HG02970 (cell line): ENCODE measurements around the gene TBCE.
A peak's percentile ranks its signal among the peaks of the same experiment; 100 is the strongest.

Source experiments
- ATAC-seq: cut with Tn5 transposase; IDR thresholded peaks from one replicate; pipeline ENCODE4 v1.9.1; 2021; ENCODE audit warnings: mild to moderate bottlenecking, moderate library complexity, moderate number of reproducible peaks; ENCODE audit not compliant: unreplicated experiment, low FRiP score

The TBCE gene

GRCh38 chr1:235367000-235367908 is at the start of gene TBCE:
TBCE (plus strand) TSS chr1:235367427; CDS start chr1:235380050, 12,623 bp downstream.
- peak; percentile 100 for ATAC-seq

GRCh38 chr1:235319255-235319654 is 48.0 kb upstream of the TBCE start:
- ATAC-seq: no peak

- no peak for ATAC-seq
Measured at GRCh38 chr1:235320521-235321179, 46.6 kb upstream of the TBCE start.

GRCh38 chr1:235324296-235324695 is 42.9 kb upstream of the TBCE start:
- ATAC-seq: no peak

- no peak for ATAC-seq
Measured at GRCh38 chr1:235325139-235325538, 42.1 kb upstream of the TBCE start.

GRCh38 chr1:235325854-235326253 is 41.4 kb upstream of the TBCE start:
- ATAC-seq: no peak

GRCh38 chr1:235326719-235327558 is 40.3 kb upstream of the TBCE start:
- peak; percentile 18 for ATAC-seq

- no peak for ATAC-seq
Measured at GRCh38 chr1:235327559-235328270, 39.5 kb upstream of the TBCE start, which contains the start of gene ARID4B. ARID4B (minus strand) TSS chr1:235328179; CDS start chr1:235326919, 1,260 bp downstream.

GRCh38 chr1:235328271-235329138 is 38.7 kb upstream of the TBCE start, which contains the start of gene GGPS1:
GGPS1 (plus strand) TSS chr1:235328570; CDS start chr1:235335265, 6,695 bp downstream.
- ATAC-seq: peak; percentile 73

- no peak for ATAC-seq
Measured at GRCh38 chr1:235329139-235329902, 37.9 kb upstream of the TBCE start.

- no peak for ATAC-seq
Measured at GRCh38 chr1:235330918-235331285, 36.3 kb upstream of the TBCE start.

GRCh38 chr1:235331401-235331800 is 35.8 kb upstream of the TBCE start:
- no peak for ATAC-seq

- no peak for ATAC-seq
Measured at GRCh38 chr1:235336903-235337302, 30.3 kb upstream of the TBCE start.

GRCh38 chr1:235339746-235340145 is 27.5 kb upstream of the TBCE start:
- no peak for ATAC-seq

- ATAC-seq: no peak
Measured at GRCh38 chr1:235341334-235341733, 25.9 kb upstream of the TBCE start.

GRCh38 chr1:235342039-235342438 is 25.2 kb upstream of the TBCE start:
- ATAC-seq: no peak

- no peak for ATAC-seq
Measured at GRCh38 chr1:235342471-235342870, 24.8 kb upstream of the TBCE start.

GRCh38 chr1:235343726-235344125 is 23.5 kb upstream of the TBCE start:
- no peak for ATAC-seq
